H1 (cell line): ENCODE measurements around the gene HKDC1. TPM values are rescaled to one million over a fixed set of nuclear protein-coding genes. Genes with fewer than 3 reads are reported as not detected.

ENCODE experiments used
- CBX5 ChIP-seq: fragments of 300-800, 300-1000 bp; sonication (generic); IDR thresholded peaks from 2 replicates; pipeline ENCODE4 v1.7.1; 2016; ENCODE audit warnings: antibody characterized with exemption, low read length, low read depth
- CBX8 ChIP-seq: fragments of 300-800, 300-1000 bp; sonication (generic); IDR thresholded peaks from 2 replicates; pipeline ENCODE4 v1.7.1; 2016; ENCODE audit warnings: low read depth, low read length, borderline replicate concordance
- GABPA ChIP-seq: IDR thresholded peaks from 2 replicates; pipeline ENCODE4 v1.6.1; 2011; ENCODE audit warnings: mild to moderate bottlenecking, low read length, moderate library complexity, borderline replicate concordance; ENCODE audit not compliant: insufficient read depth
- RAD21 ChIP-seq, 2 experiments: IDR thresholded peaks in 1 of 2; conservative IDR thresholded peaks in 1 of 2; 2 replicates each; pipeline ENCODE4 v1.6.1; 2011; ENCODE audit warnings: low read depth in 2 of 2, low read length in 2 of 2, improper control_type of control experiment in 1 of 2, inconsistent platforms in 1 of 2, mild to moderate bottlenecking in 1 of 2, moderate library complexity in 1 of 2
- SIRT6 ChIP-seq: IDR thresholded peaks from one replicate; pipeline ENCODE4 v1.7.1; 2012; ENCODE audit warnings: low read length, inconsistent platforms
- YY1 ChIP-seq: IDR thresholded peaks from 2 replicates; pipeline ENCODE4 v1.6.1; 2011; ENCODE audit warnings: low read depth, mild to moderate bottlenecking, low read length
- polyA plus RNA-seq, 7 experiments: library from polyadenylated mRNA; depleted of rRNA in 3 of 7; stranded (reverse) in 5 of 7; unstranded in 2 of 7; fragments of >200 nt in 5 of 7; fragments of 200-250 nt in 2 of 7; gene quantifications; 1 replicate in 5 of 7; 2 replicates in 1 of 7; 4 replicates in 1 of 7; pipeline versions ENCODE4 v1.2.1 to v1.2.3, GENCODE V29; 2011 to 2013; ENCODE audit warnings: missing spikeins in 2 of 7, mixed read lengths in 2 of 7
- total RNA-seq: library from RNA; stranded (reverse); fragmentation: NEBNext Ultra II Directional; extraction: Animal tissue kit (Norgen Biotek cat#: 25700); gene quantifications from 2 replicates; pipeline ENCODE4 v1.2.1, GENCODE V29; 2021

Gene HKDC1
- total and polyA plus RNA-seq, 2 of the 8 experiments (the other 6 are each of a cell fraction or from before 2014, with no cell fraction given), result 0.12 to 0.78 TPM

GRCh38 chr10:69239816-69240434, 19.8 kb downstream of the HKDC1 start (continued):
- TF ChIP-seq CBX5, result no peak
- TF ChIP-seq CBX8, result no peak
- no peak for TF ChIP-seq YY1
- TF ChIP-seq GABPA, result no peak
- TF ChIP-seq SIRT6, result no peak
- no peak for TF ChIP-seq RAD21 (IDR thresholded peaks at IDR 0.05 in 1 of 2, conservative IDR thresholded peaks at IDR 0.05 in 1 of 2; ENCODE audit: low read depth in 2 of 2, low read length in 2 of 2)
